SJSA1 (cell line): ENCODE data around the gene KRTCAP2. TPM values are rescaled to one million over a fixed set of nuclear protein-coding genes. Genes with fewer than 3 reads are reported as not detected.
A peak's percentile ranks its signal among the peaks of the same experiment; 100 is the strongest.
"Not testable (repeated sequence)": the region's sequence is repeated elsewhere in the genome, so short reads cannot be mapped to it uniquely, and the experiment has no call there.

ENCODE experiments used
- DNase-seq, 2 experiments: peaks; one replicate each; pipeline ENCODE4 v3.0.0-alpha.2; 2015 to 2020; ENCODE audit warnings: low spot score in 2 of 2, low read depth in 1 of 2
- H3K27ac ChIP-seq: fragments of 250-450 bp; sonication (Bioruptor Pico); 2 replicates; pipeline ENCODE4 v1.5.1; 2020; ENCODE audit warnings: mild to moderate bottlenecking, moderate library complexity
- H3K27me3 ChIP-seq: fragments of 250-450 bp; sonication (Bioruptor Pico); replicated peaks from 2 replicates; pipeline ENCODE4 v1.5.1; 2020; ENCODE audit warnings: mild to moderate bottlenecking, moderate library complexity
- H3K36me3 ChIP-seq: fragments of 250-450 bp; sonication (Bioruptor Pico); 2 replicates; pipeline ENCODE4 v1.5.1; 2020; ENCODE audit warnings: mild to moderate bottlenecking
- H3K4me1 ChIP-seq: fragments of 250-450 bp; sonication (Bioruptor Pico); replicated peaks from 2 replicates; pipeline ENCODE4 v1.6.1; 2021; ENCODE audit warnings: mild to moderate bottlenecking
- H3K4me3 ChIP-seq: fragments of 250-450 bp; sonication (Bioruptor Pico); 2 replicates; pipeline ENCODE4 v1.5.1; 2020; ENCODE audit warnings: mild to moderate bottlenecking
- H3K9me3 ChIP-seq: fragments of 250-450 bp; sonication (Bioruptor Pico); replicated peaks from 2 replicates; pipeline ENCODE4 v1.5.1; 2020; ENCODE audit warnings: mild to moderate bottlenecking
- total RNA-seq: library from RNA; depleted of rRNA; stranded (reverse); fragments of >200 nt; shearing (Covaris generic); gene quantifications from 2 replicates; pipeline ENCODE4 v1.2.3, GENCODE V29; 2014; rRNA removed

The KRTCAP2 gene
- total RNA-seq = 61.7 and 94.8 TPM in 2 replicates

GRCh38 chr1:155172732-155173477 is at the start of gene KRTCAP2:
TSS of gene KRTCAP2 (minus strand) at chr1:155173304. CDS start at chr1:155173224, 80 bp downstream.
- H3K36me3 ChIP-seq = peaks cover 13% of the 10 kb centered on the region; the same call in 1 of the 2 replicates
- no peaks in the 10 kb centered on the region for H3K9me3 ChIP-seq
- H3K27ac ChIP-seq = peak within 1 kb of the TSS; percentile 79
- H3K4me1 ChIP-seq = peaks cover 17% of the 10 kb centered on the region
- peak within 1 kb of the TSS; percentile 72 for H3K4me3 ChIP-seq
- no peaks in the 10 kb centered on the region for H3K27me3 ChIP-seq
- DNase-seq = peak; percentile 90 to 96

- DNase-seq, H3K9me3 ChIP-seq, H3K27ac ChIP-seq, H3K4me3 ChIP-seq, H3K27me3 ChIP-seq: not testable (repeated sequence)
- peaks cover 15% of the 10 kb centered on the region for H3K36me3 ChIP-seq
- peaks cover 26% of the 10 kb centered on the region for H3K4me1 ChIP-seq
Observed at GRCh38 chr1:155220211-155220965, 47.3 kb upstream of the KRTCAP2 start.

GRCh38 chr1:155219592-155220031 is 46.5 kb upstream of the KRTCAP2 start:
- Histone ChIP-seq H3K27me3 (no peaks in the 10 kb centered on the region), H3K9me3 (no peaks in the 10 kb centered on the region), H3K36me3 (peaks cover 15% of the 10 kb centered on the region), H3K4me1 (peaks cover 18% of the 10 kb centered on the region), H3K27ac (no peak overlapping the region), H3K4me3 (no peak overlapping the region)
- no peak for DNase-seq

GRCh38 chr1:155218854-155219591 is 45.9 kb upstream of the KRTCAP2 start:
- peaks cover 12% of the 10 kb centered on the region for H3K4me1 ChIP-seq
- H3K4me3 ChIP-seq = no peak overlapping the region
- no peak for DNase-seq
- H3K36me3 ChIP-seq = peaks cover 13% of the 10 kb centered on the region
- no peaks in the 10 kb centered on the region for H3K27me3 ChIP-seq
- no peak overlapping the region for H3K27ac ChIP-seq
- H3K9me3 ChIP-seq = no peaks in the 10 kb centered on the region

GRCh38 chr1:155214702-155215101 is 41.6 kb upstream of the KRTCAP2 start:
- H3K27ac ChIP-seq, H3K4me1 ChIP-seq: not testable (repeated sequence)

GRCh38 chr1:155212051-155212440 is 38.9 kb upstream of the KRTCAP2 start:
- DNase-seq, H3K9me3 ChIP-seq, H3K27me3 ChIP-seq, H3K4me3 ChIP-seq, H3K27ac ChIP-seq: not testable (repeated sequence)
- Histone ChIP-seq H3K36me3 (peaks cover 18% of the 10 kb centered on the region), H3K4me1 (peaks cover 20% of the 10 kb centered on the region)

More at GRCh38 chr1:155214702-155215101, 41.6 kb upstream of the KRTCAP2 start:
- peaks cover 19% of the 10 kb centered on the region for H3K36me3 ChIP-seq
- DNase-seq, H3K9me3 ChIP-seq, H3K27me3 ChIP-seq, H3K4me3 ChIP-seq: not testable (repeated sequence)

- H3K27me3 ChIP-seq, H3K4me3 ChIP-seq, H3K27ac ChIP-seq, DNase-seq, H3K9me3 ChIP-seq: not testable (repeated sequence)
- Histone ChIP-seq H3K4me1 (peaks cover 25% of the 10 kb centered on the region), H3K36me3 (peaks cover 18% of the 10 kb centered on the region)
Observed at GRCh38 chr1:155211381-155212050, 38.4 kb upstream of the KRTCAP2 start.

- H3K27me3 ChIP-seq = no peaks in the 10 kb centered on the region
- no peak overlapping the region for H3K27ac ChIP-seq
- DNase-seq = no peak
Observed at GRCh38 chr1:155210314-155211104, 37.4 kb upstream of the KRTCAP2 start.

GRCh38 chr1:155209312-155209721 is 36.2 kb upstream of the KRTCAP2 start:
- Histone ChIP-seq H3K4me3 (peak overlapping the region; percentile 95), H3K4me1 (peaks cover 25% of the 10 kb centered on the region), H3K36me3 (peaks cover 11% of the 10 kb centered on the region), H3K27ac (peak overlapping the region; percentile 100), H3K27me3 (no peaks in the 10 kb centered on the region), H3K9me3 (no peaks in the 10 kb centered on the region)
- DNase-seq = no peak

More at GRCh38 chr1:155210314-155211104, 37.4 kb upstream of the KRTCAP2 start:
- Histone ChIP-seq H3K9me3 (no peaks in the 10 kb centered on the region), H3K36me3 (peaks cover 11% of the 10 kb centered on the region), H3K4me3 (peak overlapping the region; percentile 95; the same call in 1 of the 2 replicates), H3K4me1 (peaks cover 25% of the 10 kb centered on the region)

- Histone ChIP-seq H3K4me1 (peaks cover 25% of the 10 kb centered on the region), H3K27me3 (no peaks in the 10 kb centered on the region), H3K4me3 (peak within 1 kb of the TSS; percentile 95), H3K27ac (peak within 1 kb of the TSS; percentile 100), H3K36me3 (peaks cover 11% of the 10 kb centered on the region), H3K9me3 (no peaks in the 10 kb centered on the region)
- DNase-seq = peak; percentile 84 to 90
Observed at GRCh38 chr1:155208541-155209311, 35.6 kb upstream of the KRTCAP2 start, which contains the start of gene MTX1. TSS of gene MTX1 (plus strand) at chr1:155208695. CDS start at chr1:155208805, 110 bp downstream.

GRCh38 chr1:155207806-155208540 is 34.9 kb upstream of the KRTCAP2 start, which contains the start of gene THBS3:
TSS of gene THBS3 (minus strand) at chr1:155207897. CDS start at chr1:155207876, 21 bp downstream.
- no peak for DNase-seq
- H3K9me3 ChIP-seq = no peaks in the 10 kb centered on the region

More at GRCh38 chr1:155207806-155208540, 34.9 kb upstream of the KRTCAP2 start, which contains the start of gene THBS3:
- peaks cover 11% of the 10 kb centered on the region for H3K36me3 ChIP-seq
- H3K27ac ChIP-seq = peak within 1 kb of the TSS; percentile 100
- peaks cover 25% of the 10 kb centered on the region for H3K4me1 ChIP-seq
- H3K27me3 ChIP-seq = no peaks in the 10 kb centered on the region
- H3K4me3 ChIP-seq = peak within 1 kb of the TSS; percentile 95
